ENCODE results near the gene PLCE1.
"Not testable (repeated sequence)": the region's sequence is repeated elsewhere in the genome, so short reads cannot be mapped to it uniquely, and the experiment has no call there.

PLCE1 gene

DNA sequence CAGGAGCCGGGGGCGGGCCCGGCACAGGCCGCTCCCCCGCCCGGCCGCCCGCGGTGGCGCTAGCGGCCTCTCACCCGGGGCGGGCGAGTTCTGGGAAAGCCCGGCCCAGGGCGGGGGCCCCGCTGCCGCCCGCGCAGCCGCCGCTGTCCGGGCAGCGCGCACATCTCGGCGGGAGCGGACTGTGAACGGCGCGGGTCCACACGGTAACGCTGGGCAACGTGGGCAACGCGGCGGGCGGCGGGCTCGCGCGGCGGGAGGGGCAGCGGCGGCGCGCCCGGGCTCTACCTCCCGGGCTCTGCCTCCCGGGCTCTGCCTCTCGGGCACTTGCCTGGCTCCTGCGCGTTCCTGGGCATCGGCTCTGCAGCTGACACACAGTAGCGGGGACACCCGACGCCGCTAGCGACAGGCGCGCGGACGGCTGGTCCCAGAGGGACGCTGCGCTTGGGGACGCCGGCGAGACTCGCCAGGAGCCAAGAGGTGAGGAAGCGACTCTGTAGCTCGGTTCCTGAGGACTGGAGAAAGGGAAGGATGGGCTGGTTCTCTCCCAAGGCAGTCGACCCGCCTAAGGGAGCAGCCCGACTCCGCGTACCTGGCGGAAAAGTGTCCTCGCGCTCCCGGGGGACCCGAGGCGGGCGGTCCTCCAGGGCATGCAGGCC lies at the start of gene PLCE1:
Gene PLCE1 (plus strand): TSS at position 150 of the 656 bp plus-strand sequence. CDS start 37,116 bp downstream, outside the sequence.
- DNase-seq, result no peak

GRCh38 chr10:93945819-93946218 lies 47.9 kb upstream of the PLCE1 start:
- DNase-seq, result no peak

- DNase-seq, result no peak
These were observed 46.7 kb upstream of the PLCE1 start for GRCh38 chr10:93947055-93947454.

GRCh38 chr10:93947524-93947923 lies 46.2 kb upstream of the PLCE1 start:
- no peak for DNase-seq

DNA sequence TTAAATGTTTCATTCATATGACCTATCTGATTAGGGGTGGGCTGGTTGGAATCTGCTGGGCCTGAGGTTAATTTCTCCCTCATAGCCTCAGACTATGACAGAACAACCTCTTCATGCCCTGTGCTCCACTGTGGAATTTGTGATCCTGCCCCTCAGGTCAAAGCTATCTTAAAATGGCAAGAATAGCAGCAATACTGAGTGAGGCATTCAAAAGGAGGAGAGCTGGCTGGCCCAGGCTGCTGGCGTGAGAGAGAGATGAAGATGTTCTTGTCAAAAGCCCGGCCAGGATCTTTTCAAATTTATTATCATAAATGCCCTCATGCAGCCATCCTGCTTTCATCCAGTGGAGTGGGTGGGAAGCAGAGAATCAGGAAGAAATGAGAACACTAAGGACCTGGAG lies 41.8 kb upstream of the PLCE1 start:
- DNase-seq, result no peak

- no peak for DNase-seq
These were observed 39.4 kb upstream of the PLCE1 start for GRCh38 chr10:93954299-93954698.

DNA sequence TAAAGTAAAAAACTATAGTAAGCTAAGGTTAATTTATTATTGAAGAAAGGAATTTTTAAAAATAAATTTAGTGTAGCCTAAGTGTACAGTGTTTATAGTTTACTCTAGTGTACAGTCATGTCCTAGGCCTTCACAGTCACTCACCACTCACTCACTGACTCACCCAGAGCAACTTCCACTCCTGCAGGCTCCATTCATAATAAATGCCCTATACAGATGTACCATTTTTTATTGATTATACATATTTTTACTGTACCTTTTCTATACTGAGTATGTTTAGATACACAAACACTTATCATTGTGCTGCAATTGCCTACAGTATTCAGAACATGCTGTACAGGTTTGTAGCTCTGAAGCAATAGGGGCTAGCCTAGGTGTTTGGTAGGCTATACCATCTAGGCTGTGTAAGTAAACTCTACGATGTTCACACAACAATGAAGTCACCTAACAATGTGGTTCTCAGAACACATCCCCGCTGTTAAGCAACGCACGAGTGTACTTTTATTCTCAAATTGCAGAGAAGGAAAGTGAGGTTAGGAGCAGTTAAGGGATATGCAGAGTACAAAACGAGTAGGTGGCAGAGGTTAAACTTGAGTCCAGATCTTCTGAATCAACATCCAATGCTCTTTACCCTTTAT lies 38.9 kb upstream of the PLCE1 start:
- no peak for DNase-seq

DNA sequence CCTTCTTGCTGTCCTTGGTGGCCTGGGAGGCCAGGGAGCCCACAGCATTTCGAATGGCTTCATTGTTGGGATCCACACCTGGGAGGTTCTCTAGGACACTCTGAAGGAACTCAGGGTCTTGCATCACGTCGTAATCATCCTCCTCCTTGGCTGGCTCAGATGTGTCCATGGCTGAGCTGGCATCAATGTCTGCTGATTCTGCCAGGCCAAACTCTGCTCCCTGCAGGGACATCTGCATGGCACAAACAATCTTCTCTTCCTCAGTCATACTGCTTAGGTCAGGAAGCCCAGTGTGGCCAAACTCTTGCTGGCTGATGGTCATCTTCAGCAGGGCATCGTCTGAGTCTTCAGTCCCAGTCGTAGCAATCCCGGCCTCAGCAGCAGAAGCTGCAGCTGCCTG lies 34.9 kb upstream of the PLCE1 start:
- no peak for DNase-seq

- DNase-seq, result not testable (repeated sequence)
These were observed 32.7 kb upstream of the PLCE1 start for GRCh38 chr10:93960988-93961387.

GRCh38 chr10:93962973-93963372 lies 30.8 kb upstream of the PLCE1 start:
- no peak for DNase-seq

GRCh38 chr10:93963434-93963833 lies 30.3 kb upstream of the PLCE1 start:
- no peak for DNase-seq

DNA sequence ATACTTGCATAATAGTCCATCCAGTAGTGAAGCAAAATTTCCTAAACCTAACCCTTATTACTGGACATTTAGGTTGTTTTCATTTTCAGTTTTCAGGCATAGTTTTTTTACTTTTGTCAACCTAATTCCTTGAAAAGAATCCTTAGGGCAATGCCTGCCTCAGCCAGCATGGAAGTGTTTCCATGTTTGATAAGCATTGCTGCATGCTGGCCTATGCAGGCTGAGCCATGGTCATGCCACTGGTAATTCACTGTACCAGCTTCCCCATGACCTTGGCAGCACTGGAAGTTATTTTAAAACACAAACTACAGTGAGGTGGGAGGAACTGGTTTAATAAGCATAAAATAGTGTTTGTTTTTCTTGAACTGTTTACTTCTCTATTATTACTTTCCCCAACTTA lies 27.8 kb upstream of the PLCE1 start:
- DNase-seq, result no peak

DNA sequence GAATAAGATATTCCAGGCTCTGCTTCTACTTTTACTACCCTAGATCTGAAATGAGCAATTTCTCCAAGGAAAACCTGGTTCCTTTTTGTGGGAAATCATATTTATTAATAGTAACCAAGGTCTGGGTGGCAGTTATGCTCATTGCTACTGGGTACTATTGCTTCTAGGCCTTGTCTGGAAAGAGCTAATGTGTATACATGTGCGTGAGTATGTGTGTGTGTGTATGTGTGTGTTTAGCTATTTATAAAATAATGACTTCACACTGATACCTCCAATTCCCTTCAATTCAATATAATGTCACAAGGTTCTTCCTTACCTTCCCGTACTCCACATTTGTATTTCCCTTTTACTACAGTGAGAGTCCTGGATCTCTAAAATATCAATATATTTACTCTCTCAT lies 26.0 kb upstream of the PLCE1 start:
- no peak for DNase-seq

DNA sequence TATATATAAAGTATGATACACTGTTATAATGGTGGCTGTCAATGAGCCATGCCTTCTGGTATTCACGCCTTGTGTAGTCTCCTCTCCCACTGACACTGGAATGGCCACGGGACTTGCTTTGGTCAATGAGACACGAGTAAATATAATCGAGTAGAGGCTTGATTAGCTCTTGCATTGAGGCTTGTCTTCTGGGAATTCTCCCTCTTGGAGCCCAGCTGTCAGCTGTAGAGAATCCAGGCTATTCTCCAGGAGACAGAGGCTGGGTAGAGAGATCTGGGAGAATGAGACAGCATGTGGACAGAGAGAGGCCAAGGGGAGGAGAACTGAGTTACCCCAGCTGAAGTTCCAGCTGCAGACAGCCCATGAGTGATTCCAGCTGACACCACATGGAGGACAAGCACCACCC lies 25.2 kb upstream of the PLCE1 start:
- DNase-seq, result no peak

DNA sequence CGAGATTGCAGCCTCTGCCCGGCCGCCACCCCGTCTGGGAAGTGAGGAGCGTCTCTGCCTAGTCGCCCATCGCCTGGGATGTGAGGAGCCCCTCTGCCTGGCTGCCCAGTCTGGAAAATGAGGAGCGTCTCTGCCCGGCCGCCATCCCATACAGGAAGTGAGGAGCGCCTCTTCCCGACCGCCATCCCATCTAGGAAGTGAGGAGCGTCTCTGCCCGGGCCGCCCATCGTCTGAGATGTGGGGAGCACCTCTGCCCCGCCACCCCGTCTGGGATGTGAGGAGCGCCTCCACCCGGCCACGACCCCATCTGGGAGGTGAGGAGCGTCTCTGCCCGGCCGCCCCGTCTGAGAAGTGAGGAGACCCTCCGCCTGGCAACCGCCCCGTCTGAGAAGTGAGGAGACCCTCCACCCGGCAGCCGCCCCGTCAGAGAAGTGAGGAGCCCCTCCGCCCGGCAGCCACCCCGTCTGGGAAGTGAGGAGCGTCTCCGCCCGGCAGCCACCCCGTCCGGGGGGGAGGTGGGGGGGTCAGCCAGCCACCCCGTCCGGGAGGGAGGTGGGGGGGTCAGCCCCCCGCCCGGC lies 23.2 kb upstream of the PLCE1 start:
- not testable (repeated sequence) for DNase-seq

DNA sequence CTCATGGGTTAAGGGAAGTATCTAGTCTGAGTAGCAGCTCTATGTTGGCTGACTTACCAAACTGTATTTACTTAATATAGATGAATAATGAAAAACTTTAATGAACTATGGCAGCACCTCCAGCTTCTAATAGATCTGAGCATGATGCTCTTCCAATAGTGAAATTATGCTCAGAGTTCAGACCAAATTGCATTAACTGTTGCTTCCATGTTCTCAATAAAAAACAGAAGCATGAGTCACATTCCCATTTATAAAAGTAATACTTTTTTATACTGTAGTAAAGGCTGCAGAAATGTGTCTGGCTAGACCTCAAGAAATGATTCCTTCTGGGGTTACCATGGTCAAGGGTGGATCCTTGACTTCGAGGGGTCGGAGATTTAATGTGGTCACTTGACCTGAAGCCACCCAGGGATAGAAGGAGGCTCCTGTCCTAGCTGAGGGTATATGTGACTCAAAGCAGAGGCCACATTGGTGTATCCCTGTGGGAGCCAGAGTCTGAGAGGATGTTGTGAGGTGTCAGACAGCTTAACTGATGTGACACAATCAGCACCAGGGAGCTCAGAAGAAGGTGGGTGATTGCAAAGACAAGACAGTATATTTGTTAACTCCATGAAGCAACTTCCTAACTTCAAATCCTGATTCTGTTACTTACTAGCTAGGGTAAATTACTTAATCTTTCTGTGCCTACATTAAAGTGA lies 19.8 kb upstream of the PLCE1 start:
- no peak for DNase-seq

- DNase-seq, result no peak
These were observed 16.3 kb upstream of the PLCE1 start for GRCh38 chr10:93977442-93977841.

DNA sequence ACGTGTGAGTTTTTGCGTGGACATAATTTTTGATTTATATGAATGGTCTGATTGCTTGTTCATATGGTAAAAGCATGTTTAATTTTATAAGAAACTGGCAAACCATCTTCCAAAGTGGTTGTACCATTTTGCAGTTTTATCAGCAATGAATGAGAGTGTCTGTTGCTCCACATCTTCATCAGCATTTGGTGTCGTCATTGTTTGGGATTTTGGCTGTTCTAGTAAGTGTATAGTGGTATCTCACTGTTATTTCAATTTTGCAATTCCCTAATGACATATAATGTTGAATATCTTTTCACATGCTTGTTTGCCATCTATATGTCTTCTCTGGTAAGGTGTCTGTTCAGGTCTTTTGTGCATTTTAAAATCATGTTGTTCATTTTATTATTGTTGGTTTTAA lies 13.2 kb upstream of the PLCE1 start:
- no peak for DNase-seq

GRCh38 chr10:93991114-93991513 lies 2.6 kb upstream of the PLCE1 start:
- DNase-seq, result no peak

- DNase-seq, result no peak
These were observed 2.0 kb upstream of the PLCE1 start for GRCh38 chr10:93991596-93992284.

DNA sequence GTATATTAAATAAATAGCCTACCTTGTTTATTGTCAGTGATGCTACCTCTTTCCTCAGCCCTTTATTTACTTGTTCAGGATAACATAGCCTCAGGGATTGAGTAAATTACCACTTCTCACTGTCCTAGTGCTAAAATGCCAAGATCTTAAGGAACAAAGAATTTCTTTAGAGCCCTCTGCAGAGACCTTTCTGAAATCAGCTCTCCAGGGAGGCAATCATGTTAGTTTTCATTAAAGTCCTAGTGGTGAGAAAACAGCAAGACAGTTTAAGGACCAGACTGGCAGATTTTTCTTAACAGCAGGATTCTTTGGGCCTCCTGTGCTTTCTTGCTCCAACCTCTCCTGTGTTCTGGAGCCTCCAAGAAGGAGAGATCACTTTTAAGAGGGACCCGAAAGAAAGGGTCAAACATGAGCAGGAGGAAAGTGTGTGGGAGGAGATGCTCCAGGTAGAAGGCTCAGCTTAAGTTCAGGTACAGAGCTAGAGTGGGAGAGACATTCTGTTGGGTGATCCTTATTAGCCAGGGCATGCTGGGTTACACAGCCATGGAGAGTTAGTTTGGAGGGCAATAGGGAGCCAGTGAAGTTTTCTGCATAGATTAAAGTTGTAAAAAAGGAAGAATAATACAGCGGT lies 1.2 kb upstream of the PLCE1 start:
- DNase-seq, result no peak

GRCh38 chr10:93993414-93993781 lies 333 bp upstream of the PLCE1 start:
- no peak for DNase-seq

DNA sequence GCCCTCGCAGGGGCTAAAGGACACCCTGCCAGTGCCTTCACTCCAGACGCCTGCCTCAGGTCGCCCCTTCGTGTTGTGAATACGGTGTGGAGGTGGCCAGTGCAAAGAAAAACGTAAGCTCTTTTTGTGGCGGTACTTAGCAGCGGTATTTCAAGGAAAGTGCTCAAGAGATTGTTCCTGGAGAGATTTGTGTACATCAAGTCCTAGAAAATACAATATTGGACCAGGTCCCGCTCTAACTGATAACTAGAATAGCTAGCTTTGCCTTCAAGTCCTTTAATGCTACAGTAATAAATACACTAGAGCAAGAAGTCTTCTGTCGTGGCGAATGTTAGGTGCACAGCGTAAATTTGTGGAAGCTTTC lies 689 bp downstream of the PLCE1 start:
- DNase-seq, result no peak
